Panc1 (cell line): ENCODE results near the gene ZFR2. TPM values are rescaled to one million over a fixed set of nuclear protein-coding genes. Genes with fewer than 3 reads are reported as not detected.

ENCODE experiments used
- ATAC-seq: fragments of 200-7000 bp; cut with Tn5 transposase; 2 replicates; pipeline ENCODE4 v1.9.1; 2020; ENCODE audit warnings: mild to moderate bottlenecking, moderate library complexity
- BruUV-seq: library from RNA; stranded (reverse); fragments of 400-500 nt; replicated peaks from 2 replicates; lab custom pipeline; 2021; lab: Mats Ljungman, UMichigan
- CTCF ChIA-PET: fragments of 300-600 bp; sonication (Branson Sonifier 250); formaldehyde crosslinking; loops from one replicate; lab custom pipeline; 2022; ENCODE audit warnings: antibody characterized with exemption; lab: Charles Lee
- POLR2A ChIA-PET: fragments of 300-600 bp; sonication (Branson Sonifier 250); formaldehyde crosslinking; loops from one replicate; lab custom pipeline; 2022; ENCODE audit warnings: antibody characterized with exemption; lab: Charles Lee
- DNase-seq: peaks from one replicate; pipeline ENCODE4 v3.0.0-alpha.2; 2010; ENCODE audit warnings: low read depth, low spot score
- H3K27ac ChIP-seq: 2 replicates; pipeline ENCODE4 v1.5.1; 2011; ENCODE audit warnings: mild to moderate bottlenecking, low read length, inconsistent platforms
- H3K27me3 ChIP-seq: fragments of 200-500 bp; sonication (Bioruptor generic); 2 replicates; pipeline ENCODE4 v1.6.0; 2014; ENCODE audit warnings: low read length, inconsistent platforms; ENCODE audit not compliant: control insufficient read depth, insufficient read depth
- H3K36me3 ChIP-seq: fragments of 200-500 bp; sonication (Bioruptor generic); 2 replicates; pipeline ENCODE4 v1.5.1; 2014; ENCODE audit warnings: inconsistent platforms, mild to moderate bottlenecking, low read length, moderate library complexity; ENCODE audit not compliant: control insufficient read depth, insufficient read depth
- H3K4me1 ChIP-seq: 2 replicates; pipeline ENCODE4 v1.5.1; 2011; ENCODE audit warnings: inconsistent platforms, mild to moderate bottlenecking, low read length, moderate library complexity; ENCODE audit not compliant: control insufficient read depth, insufficient read depth
- H3K4me3 ChIP-seq, 2 experiments: 2 replicates each; pipeline ENCODE4 v1.5.1; 2011 to 2012; ENCODE audit warnings: low read depth in 2 of 2, low read length in 2 of 2, mild to moderate bottlenecking in 2 of 2, inconsistent platforms in 1 of 2, moderate library complexity in 1 of 2
- H3K9me3 ChIP-seq: fragments of 200-500 bp; sonication (Bioruptor generic); 2 replicates; pipeline ENCODE4 v1.5.1; 2014; ENCODE audit warnings: low read depth, mild to moderate bottlenecking, inconsistent platforms, low read length, moderate library complexity; ENCODE audit not compliant: control insufficient read depth, insufficient read depth
- POLR2AphosphoS5 ChIP-seq: IDR thresholded peaks from 2 replicates; pipeline ENCODE4 v1.6.1; 2012; ENCODE audit warnings: mild to moderate bottlenecking, low read depth, low read length, moderate library complexity
- SIN3A ChIP-seq: IDR thresholded peaks from 2 replicates; pipeline ENCODE4 v1.6.1; 2012; ENCODE audit warnings: low read depth, mild to moderate bottlenecking, low read length, moderate library complexity, borderline replicate concordance; ENCODE audit not compliant: insufficient read depth
- TCF7L2 ChIP-seq: IDR thresholded peaks from 2 replicates; pipeline ENCODE4 v1.6.1; 2011; ENCODE audit warnings: mild to moderate bottlenecking, low read depth, low read length, inconsistent platforms
- in situ Hi-C: cut with HindIII; loops from 2 replicates; pipeline ENCODE4 v1.10.0; 2016; ENCODE audit warnings: low sequenced_read_pairs, low pct_unique_long_range_greater_than_20kb
- intact Hi-C: fragments of 100-400 bp; cut with micrococcal nuclease; formaldehyde crosslinking; loops from one replicate; pipeline ENCODE4 v1.10.0; 2022; ENCODE audit not compliant: unreplicated experiment
- total RNA-seq: library from RNA; stranded (reverse); gene quantifications from one replicate; pipeline ENCODE4 v1.2.1, GENCODE V29; 2021; ENCODE audit not compliant: unreplicated experiment
- TF ChIP-seq, protein P1 (sequence below): fragments of 450-650 bp; IDR thresholded peaks from 2 replicates; pipeline ENCODE4 v1.5.1; 2017; ENCODE audit warnings: mild to moderate bottlenecking
- TF ChIP-seq, protein P2 (sequence below), 2 experiments: IDR thresholded peaks; 2 replicates each; pipeline ENCODE4 v1.6.1; 2011 to 2012; ENCODE audit warnings: low read depth in 2 of 2, control low read depth in 1 of 2, low read length in 1 of 2, mild to moderate bottlenecking in 1 of 2, moderate library complexity in 1 of 2; ENCODE audit not compliant: insufficient read depth in 1 of 2

ZFR2 gene
- total RNA-seq, 1 experiment from 2014 or later = 0.74 TPM

DNA sequence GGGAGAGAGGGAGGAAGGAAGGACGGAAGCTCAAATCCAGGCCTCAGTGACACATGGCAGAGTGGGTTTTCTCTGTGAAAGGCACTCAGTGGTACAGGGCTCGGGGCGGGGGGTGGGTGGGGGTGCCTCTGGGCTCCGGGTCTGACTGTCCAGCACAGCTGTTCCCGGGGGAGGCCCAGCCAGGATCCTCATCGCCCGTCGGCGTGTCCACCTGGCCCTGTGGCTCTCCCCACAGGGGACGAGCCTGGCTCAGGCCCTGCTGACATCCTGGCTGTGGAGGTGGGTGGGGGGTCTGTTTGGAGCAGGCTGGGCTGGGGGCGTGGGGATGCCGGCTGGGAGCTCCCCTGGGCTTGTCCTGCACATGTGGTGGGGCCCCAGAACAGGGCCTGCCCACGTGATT lies 64.4 kb downstream of the ZFR2 start:
- no peaks in the 10 kb centered on the region for H3K36me3 ChIP-seq
- ChIA-PET POLR2A (no interaction called here), CTCF (no interaction called here)
- H3K27ac ChIP-seq = no peak overlapping the region
- TF ChIP-seq TCF7L2 (no peak), POLR2AphosphoS5 (no peak), SIN3A (no peak)
- TF ChIP-seq, protein P1, sequence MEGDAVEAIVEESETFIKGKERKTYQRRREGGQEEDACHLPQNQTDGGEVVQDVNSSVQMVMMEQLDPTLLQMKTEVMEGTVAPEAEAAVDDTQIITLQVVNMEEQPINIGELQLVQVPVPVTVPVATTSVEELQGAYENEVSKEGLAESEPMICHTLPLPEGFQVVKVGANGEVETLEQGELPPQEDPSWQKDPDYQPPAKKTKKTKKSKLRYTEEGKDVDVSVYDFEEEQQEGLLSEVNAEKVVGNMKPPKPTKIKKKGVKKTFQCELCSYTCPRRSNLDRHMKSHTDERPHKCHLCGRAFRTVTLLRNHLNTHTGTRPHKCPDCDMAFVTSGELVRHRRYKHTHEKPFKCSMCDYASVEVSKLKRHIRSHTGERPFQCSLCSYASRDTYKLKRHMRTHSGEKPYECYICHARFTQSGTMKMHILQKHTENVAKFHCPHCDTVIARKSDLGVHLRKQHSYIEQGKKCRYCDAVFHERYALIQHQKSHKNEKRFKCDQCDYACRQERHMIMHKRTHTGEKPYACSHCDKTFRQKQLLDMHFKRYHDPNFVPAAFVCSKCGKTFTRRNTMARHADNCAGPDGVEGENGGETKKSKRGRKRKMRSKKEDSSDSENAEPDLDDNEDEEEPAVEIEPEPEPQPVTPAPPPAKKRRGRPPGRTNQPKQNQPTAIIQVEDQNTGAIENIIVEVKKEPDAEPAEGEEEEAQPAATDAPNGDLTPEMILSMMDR = no peak
- TF ChIP-seq, protein P2, sequence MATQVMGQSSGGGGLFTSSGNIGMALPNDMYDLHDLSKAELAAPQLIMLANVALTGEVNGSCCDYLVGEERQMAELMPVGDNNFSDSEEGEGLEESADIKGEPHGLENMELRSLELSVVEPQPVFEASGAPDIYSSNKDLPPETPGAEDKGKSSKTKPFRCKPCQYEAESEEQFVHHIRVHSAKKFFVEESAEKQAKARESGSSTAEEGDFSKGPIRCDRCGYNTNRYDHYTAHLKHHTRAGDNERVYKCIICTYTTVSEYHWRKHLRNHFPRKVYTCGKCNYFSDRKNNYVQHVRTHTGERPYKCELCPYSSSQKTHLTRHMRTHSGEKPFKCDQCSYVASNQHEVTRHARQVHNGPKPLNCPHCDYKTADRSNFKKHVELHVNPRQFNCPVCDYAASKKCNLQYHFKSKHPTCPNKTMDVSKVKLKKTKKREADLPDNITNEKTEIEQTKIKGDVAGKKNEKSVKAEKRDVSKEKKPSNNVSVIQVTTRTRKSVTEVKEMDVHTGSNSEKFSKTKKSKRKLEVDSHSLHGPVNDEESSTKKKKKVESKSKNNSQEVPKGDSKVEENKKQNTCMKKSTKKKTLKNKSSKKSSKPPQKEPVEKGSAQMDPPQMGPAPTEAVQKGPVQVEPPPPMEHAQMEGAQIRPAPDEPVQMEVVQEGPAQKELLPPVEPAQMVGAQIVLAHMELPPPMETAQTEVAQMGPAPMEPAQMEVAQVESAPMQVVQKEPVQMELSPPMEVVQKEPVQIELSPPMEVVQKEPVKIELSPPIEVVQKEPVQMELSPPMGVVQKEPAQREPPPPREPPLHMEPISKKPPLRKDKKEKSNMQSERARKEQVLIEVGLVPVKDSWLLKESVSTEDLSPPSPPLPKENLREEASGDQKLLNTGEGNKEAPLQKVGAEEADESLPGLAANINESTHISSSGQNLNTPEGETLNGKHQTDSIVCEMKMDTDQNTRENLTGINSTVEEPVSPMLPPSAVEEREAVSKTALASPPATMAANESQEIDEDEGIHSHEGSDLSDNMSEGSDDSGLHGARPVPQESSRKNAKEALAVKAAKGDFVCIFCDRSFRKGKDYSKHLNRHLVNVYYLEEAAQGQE (IDR thresholded peaks at IDR 0.05; ENCODE audit: insufficient read depth in 1 of 2, low read depth in 2 of 2, low read length in 1 of 2) = no peak
- in situ Hi-C loops (no loop called here), intact Hi-C loops (no loop called here)
- no TSS peak for BruUV-seq
- H3K4me3 ChIP-seq = no peak overlapping the region
- ATAC-seq (no peak), DNase-seq (no peak)
- H3K9me3 ChIP-seq = no peaks in the 10 kb centered on the region
- no peaks in the 10 kb centered on the region for H3K4me1 ChIP-seq
- H3K27me3 ChIP-seq = no peaks in the 10 kb centered on the region

DNA sequence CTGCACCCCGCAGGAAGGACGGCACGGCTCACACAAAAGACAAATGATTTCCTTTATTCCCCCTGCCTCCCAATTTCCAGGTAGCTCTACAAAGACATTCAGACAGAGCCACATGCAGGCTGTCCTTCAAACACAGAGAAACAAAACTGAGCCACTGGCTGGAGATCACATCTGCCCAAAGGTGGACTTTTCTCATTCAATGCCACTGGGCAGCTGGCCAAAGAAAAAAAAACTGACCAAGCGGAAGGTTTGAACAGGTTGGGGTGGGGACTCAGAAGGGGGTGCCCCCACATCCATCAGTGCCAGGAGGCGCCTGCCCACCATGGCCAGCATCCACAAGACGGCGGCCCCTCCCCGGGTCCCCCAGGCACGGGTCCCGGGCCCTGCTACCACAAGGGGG lies 64.9 kb downstream of the ZFR2 start:
- Histone ChIP-seq H3K27me3 (no peaks in the 10 kb centered on the region), H3K27ac (no peak overlapping the region), H3K36me3 (no peaks in the 10 kb centered on the region), H3K4me3 (no peak overlapping the region), H3K9me3 (no peaks in the 10 kb centered on the region), H3K4me1 (no peaks in the 10 kb centered on the region)
- ChIA-PET CTCF (no interaction called here), POLR2A (no interaction called here)
- DNase-seq (no peak), ATAC-seq (no peak)
- intact Hi-C loops (no loop called here), in situ Hi-C loops (no loop called here)
- BruUV-seq = no TSS peak
- TF ChIP-seq POLR2AphosphoS5 = no peak
- no peak for TF ChIP-seq SIN3A
- TF ChIP-seq, protein P1 = no peak
- TF ChIP-seq TCF7L2 = no peak
- TF ChIP-seq, protein P2 (IDR thresholded peaks at IDR 0.05; ENCODE audit: insufficient read depth in 1 of 2, low read depth in 2 of 2, low read length in 1 of 2) = no peak
